ENCODE data around the gene PTTG1IP. TPM values are rescaled to one million over a fixed set of nuclear protein-coding genes. Genes with fewer than 3 reads are reported as not detected.
A peak's percentile ranks its signal among the peaks of the same experiment; 100 is the strongest.

Gene PTTG1IP
- total and polyA plus RNA-seq, 2 of the 13 experiments (the other 11 are each of a cell fraction or from before 2014, with no cell fraction given): 161 to 700 TPM

DNA sequence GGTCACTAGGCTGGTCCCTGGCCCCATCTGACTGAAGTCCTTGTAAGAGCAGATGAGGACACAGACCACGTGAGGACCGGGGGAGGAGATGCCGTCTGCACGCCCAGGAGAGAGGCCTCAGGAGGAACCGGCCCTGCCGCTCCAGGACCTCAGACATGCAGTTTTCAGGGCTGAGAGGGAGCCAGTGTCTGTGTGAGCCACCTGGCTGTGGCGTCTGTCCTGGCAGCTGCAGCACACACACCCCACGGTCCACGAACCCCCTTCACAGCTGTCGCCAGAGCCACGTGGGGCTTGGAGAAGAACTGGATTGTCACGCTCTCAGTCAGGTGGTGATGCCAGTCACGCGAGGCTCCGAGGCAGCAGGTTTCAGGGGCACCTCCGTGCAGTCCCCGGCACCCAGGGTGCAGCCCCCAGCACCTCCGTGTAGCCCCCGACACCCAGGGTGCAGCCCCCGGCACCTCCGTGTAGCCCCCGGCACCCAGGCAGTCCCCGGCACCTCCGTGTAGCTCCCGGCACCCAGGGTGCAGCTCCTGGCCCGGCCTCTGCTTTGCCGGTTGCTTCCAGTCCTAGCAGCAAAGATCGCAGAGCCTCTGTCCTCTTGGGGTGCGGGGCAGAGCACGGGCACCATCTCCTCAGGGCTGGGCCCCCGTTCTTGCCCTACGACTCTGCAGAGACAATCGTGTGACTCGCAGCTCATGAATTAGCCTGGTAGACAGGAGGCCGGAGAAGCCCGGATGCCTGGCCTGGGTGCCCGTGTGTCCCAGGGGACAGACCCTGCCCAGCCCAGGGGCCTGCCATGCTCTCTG is 36.6 kb downstream of the PTTG1IP start (continued):
- TF ChIP-seq ZNF780A (CRISPR knock-in tag; IDR thresholded peaks at IDR 0.05) (no peak), SKI (IDR thresholded peaks at IDR 0.05; ENCODE audit: partially characterized antibody) (peak; percentile 24), ZNF687 (CRISPR knock-in tag; IDR thresholded peaks at IDR 0.05) (peak; percentile 85), ZBTB7B (CRISPR knock-in tag; IDR thresholded peaks at IDR 0.05) (no peak), ZNF136 (CRISPR knock-in tag; IDR thresholded peaks at IDR 0.05; ENCODE audit: low read depth) (no peak), ZNF563 (CRISPR knock-in tag; IDR thresholded peaks at IDR 0.05) (no peak), ZNF672 (CRISPR knock-in tag; IDR thresholded peaks at IDR 0.05) (no peak), MED1 (CRISPR knock-in tag; IDR thresholded peaks at IDR 0.05) (no peak), MEIS1 (CRISPR knock-in tag; IDR thresholded peaks at IDR 0.05; ENCODE audit: borderline replicate concordance) (0 out of 2 replicates have a peak, but pooled peaks have one; percentile 8), FOXK1 (CRISPR knock-in tag; IDR thresholded peaks at IDR 0.05; ENCODE audit: borderline replicate concordance, low read depth) (no peak), ZNF549 (CRISPR knock-in tag; IDR thresholded peaks at IDR 0.05) (no peak), ARNT2 (CRISPR knock-in tag; IDR thresholded peaks at IDR 0.05; ENCODE audit: low read depth) (0 out of 2 replicates have a peak, but pooled peaks have one; percentile 23), ZBTB38 (CRISPR knock-in tag; IDR thresholded peaks at IDR 0.05) (0 out of 2 replicates have a peak, but pooled peaks have one; percentile 16), IRF9 (CRISPR knock-in tag; IDR thresholded peaks at IDR 0.05; ENCODE audit: borderline replicate concordance) (no peak), SALL2 (CRISPR knock-in tag; IDR thresholded peaks at IDR 0.05) (no peak)
- TF ChIP-seq, protein P1, sequence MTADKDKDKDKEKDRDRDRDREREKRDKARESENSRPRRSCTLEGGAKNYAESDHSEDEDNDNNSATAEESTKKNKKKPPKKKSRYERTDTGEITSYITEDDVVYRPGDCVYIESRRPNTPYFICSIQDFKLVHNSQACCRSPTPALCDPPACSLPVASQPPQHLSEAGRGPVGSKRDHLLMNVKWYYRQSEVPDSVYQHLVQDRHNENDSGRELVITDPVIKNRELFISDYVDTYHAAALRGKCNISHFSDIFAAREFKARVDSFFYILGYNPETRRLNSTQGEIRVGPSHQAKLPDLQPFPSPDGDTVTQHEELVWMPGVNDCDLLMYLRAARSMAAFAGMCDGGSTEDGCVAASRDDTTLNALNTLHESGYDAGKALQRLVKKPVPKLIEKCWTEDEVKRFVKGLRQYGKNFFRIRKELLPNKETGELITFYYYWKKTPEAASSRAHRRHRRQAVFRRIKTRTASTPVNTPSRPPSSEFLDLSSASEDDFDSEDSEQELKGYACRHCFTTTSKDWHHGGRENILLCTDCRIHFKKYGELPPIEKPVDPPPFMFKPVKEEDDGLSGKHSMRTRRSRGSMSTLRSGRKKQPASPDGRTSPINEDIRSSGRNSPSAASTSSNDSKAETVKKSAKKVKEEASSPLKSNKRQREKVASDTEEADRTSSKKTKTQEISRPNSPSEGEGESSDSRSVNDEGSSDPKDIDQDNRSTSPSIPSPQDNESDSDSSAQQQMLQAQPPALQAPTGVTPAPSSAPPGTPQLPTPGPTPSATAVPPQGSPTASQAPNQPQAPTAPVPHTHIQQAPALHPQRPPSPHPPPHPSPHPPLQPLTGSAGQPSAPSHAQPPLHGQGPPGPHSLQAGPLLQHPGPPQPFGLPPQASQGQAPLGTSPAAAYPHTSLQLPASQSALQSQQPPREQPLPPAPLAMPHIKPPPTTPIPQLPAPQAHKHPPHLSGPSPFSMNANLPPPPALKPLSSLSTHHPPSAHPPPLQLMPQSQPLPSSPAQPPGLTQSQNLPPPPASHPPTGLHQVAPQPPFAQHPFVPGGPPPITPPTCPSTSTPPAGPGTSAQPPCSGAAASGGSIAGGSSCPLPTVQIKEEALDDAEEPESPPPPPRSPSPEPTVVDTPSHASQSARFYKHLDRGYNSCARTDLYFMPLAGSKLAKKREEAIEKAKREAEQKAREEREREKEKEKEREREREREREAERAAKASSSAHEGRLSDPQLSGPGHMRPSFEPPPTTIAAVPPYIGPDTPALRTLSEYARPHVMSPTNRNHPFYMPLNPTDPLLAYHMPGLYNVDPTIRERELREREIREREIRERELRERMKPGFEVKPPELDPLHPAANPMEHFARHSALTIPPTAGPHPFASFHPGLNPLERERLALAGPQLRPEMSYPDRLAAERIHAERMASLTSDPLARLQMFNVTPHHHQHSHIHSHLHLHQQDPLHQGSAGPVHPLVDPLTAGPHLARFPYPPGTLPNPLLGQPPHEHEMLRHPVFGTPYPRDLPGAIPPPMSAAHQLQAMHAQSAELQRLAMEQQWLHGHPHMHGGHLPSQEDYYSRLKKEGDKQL (CRISPR knock-in tag; IDR thresholded peaks at IDR 0.05; ENCODE audit: low read depth): no peak
- TF ChIP-seq, protein P2, sequence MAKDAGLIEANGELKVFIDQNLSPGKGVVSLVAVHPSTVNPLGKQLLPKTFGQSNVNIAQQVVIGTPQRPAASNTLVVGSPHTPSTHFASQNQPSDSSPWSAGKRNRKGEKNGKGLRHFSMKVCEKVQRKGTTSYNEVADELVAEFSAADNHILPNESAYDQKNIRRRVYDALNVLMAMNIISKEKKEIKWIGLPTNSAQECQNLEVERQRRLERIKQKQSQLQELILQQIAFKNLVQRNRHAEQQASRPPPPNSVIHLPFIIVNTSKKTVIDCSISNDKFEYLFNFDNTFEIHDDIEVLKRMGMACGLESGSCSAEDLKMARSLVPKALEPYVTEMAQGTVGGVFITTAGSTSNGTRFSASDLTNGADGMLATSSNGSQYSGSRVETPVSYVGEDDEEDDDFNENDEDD (CRISPR knock-in tag; IDR thresholded peaks at IDR 0.05; ENCODE audit: borderline replicate concordance): 0 out of 2 replicates have a peak, but pooled peaks have one; percentile 25

Measured in HepG2 (cell line).